ENCODE measurements around the gene MGAT4B. TPM values are rescaled to one million over a fixed set of nuclear protein-coding genes. Genes with fewer than 3 reads are reported as not detected.
A peak's percentile ranks its signal among the peaks of the same experiment; 100 is the strongest.

MGAT4B gene
- total and polyA plus RNA-seq, 12 donors = 58.6 to 123 (median 98.0) TPM

GRCh38 chr5:179796877-179797608, 9.6 kb downstream of the MGAT4B start:
- H3K4me1 ChIP-seq = peaks cover 33 to 59% (median 52%) of the 10 kb centered on the region in 9 donors
- 87 to 89% methylated on average over 21 of the region's 21 CpGs for WGBS, 2 donors
- no peak for ATAC-seq
- peak overlapping the region in 8 of 10 donors; percentile 52 to 84 (median 67) for H3K4me3 ChIP-seq
- intact Hi-C loops (cut with DNase I) = loop anchor here in 5 of 10 donors (1.0 to 5.0 kb wide), 3 partner anchors 34 to 35 kb away; no protein-coding TSS in a partner anchor
- H3K27ac ChIP-seq = peak overlapping the region in 8 of 10 donors; percentile 78 to 92 (median 86)
- no peaks in the 10 kb centered on the region for H3K9me3 ChIP-seq
- peaks cover 0 to 51% (median 40%) of the 10 kb centered on the region in 9 donors for H3K36me3 ChIP-seq
- TF ChIP-seq CTCF (IDR thresholded peaks at IDR 0.05) = no peak
- H3K27me3 ChIP-seq = no peaks in the 10 kb centered on the region
- no peak for DNase-seq

GRCh38 chr5:179795863-179796833, 10.5 kb downstream of the MGAT4B start:
- peaks cover 33 to 57% (median 54%) of the 10 kb centered on the region in 9 donors for H3K4me1 ChIP-seq
- intact Hi-C loops (cut with DNase I) = loop anchor here in 7 of 10 donors (1.0 to 5.0 kb wide), 3 partner anchors 33 to 34 kb away; no protein-coding TSS in a partner anchor
- 4 to 5% methylated on average over 96 to 111 of the region's 113 CpGs for WGBS, 2 donors

GRCh38 chr5:179795049-179795862, 11.4 kb downstream of the MGAT4B start:
- DNase-seq (no peak), ATAC-seq (no peak)
- Histone ChIP-seq H3K4me3 (peak overlapping the region; percentile 43 to 84 (median 66)), H3K27me3 (no peaks in the 10 kb centered on the region), H3K27ac (peak overlapping the region; percentile 71 to 92 (median 85)), H3K36me3 (peaks cover 0 to 33% (median 31%) of the 10 kb centered on the region in 9 donors), H3K4me1 (peaks cover 33 to 56% (median 54%) of the 10 kb centered on the region in 9 donors), H3K9me3 (no peaks in the 10 kb centered on the region)
- 12 to 14% methylated on average over 50 to 53 of the region's 53 CpGs for WGBS, 2 donors
- intact Hi-C loops (cut with DNase I) = loop anchor here in 5 of 10 donors (2.0 to 5.0 kb wide), 2 partner anchors 32 to 33 kb away; no protein-coding TSS in a partner anchor
- TF ChIP-seq CTCF (IDR thresholded peaks at IDR 0.05) = no peak

More at GRCh38 chr5:179795863-179796833, 10.5 kb downstream of the MGAT4B start:
- peak; percentile 78 to 84 for DNase-seq
- peak; percentile 68 to 98 (median 86) for TF ChIP-seq CTCF (IDR thresholded peaks at IDR 0.05)
- peak overlapping the region; percentile 43 to 84 (median 66) for H3K4me3 ChIP-seq
- H3K27ac ChIP-seq = peak overlapping the region; percentile 71 to 92 (median 85)
- peak; percentile 64 to 77 (median 70) for ATAC-seq
- no peaks in the 10 kb centered on the region for H3K9me3 ChIP-seq
- peaks cover 0 to 42% (median 38%) of the 10 kb centered on the region in 9 donors for H3K36me3 ChIP-seq
- H3K27me3 ChIP-seq = no peaks in the 10 kb centered on the region
